ENCODE measurements around the gene ANTXR1.
A peak's percentile ranks its signal among the peaks of the same experiment; 100 is the strongest.

Gene ANTXR1

DNA sequence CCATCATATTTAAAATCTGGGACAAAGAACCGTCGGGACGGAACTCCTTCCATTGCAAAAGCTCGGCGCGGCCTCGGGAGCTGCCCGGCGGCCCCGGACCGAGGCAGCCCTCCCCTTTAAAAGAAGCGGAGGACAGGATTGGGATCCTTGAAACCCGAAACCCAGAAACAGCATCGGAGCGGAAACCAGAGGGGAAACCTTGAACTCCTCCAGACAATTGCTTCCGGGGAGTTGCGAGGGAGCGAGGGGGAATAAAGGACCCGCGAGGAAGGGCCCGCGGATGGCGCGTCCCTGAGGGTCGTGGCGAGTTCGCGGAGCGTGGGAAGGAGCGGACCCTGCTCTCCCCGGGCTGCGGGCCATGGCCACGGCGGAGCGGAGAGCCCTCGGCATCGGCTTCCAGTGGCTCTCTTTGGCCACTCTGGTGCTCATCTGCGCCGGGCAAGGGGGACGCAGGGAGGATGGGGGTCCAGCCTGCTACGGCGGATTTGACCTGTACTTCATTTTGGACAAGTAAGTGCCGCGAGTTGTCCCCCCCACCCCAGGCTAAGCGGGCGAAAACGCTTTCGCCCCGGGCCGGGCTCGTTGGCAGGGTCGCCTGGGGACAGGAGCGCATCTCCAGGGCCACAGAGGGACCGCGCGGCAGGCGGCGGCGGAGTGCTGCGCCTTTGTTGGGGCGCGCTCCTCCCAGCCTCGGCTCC is at the start of gene ANTXR1:
Gene ANTXR1 (plus strand): TSS at position 38 of the 698 bp plus-strand sequence. CDS start 321 bp downstream, at position 359.
- H3K27ac ChIP-seq: peak within 1 kb of the TSS; percentile 61
- TF ChIP-seq ZFX (IDR thresholded peaks at IDR 0.05): no peak
- peak; percentile 64 for TF ChIP-seq CTCF (conservative IDR thresholded peaks at IDR 0.05)

DNA sequence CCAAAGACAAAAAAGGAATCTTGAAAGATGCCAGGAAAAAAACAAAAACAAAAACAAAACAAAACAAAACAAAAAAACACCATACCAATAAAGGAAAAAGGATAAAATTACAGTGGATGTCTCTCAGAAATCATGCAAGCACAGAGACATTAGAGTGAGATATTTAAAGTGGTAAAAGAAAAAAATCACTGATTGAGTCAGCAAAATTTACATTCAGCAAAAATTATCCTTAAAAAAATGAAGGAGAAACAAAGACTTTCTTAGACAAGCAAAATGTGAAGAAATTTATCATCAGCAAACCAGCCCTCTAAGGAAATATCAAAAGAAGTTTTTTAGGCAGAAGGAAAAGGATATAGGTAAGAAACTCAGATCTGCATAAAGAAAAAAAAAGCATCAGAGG is 48.7 kb upstream of the ANTXR1 start:
- no peak for TF ChIP-seq ZFX (IDR thresholded peaks at IDR 0.05)
- TF ChIP-seq CTCF (conservative IDR thresholded peaks at IDR 0.05): no peak

GRCh38 chr2:68968221-68968620 is 44.8 kb upstream of the ANTXR1 start:
- TF ChIP-seq ZFX (IDR thresholded peaks at IDR 0.05): no peak
- no peak for TF ChIP-seq CTCF (conservative IDR thresholded peaks at IDR 0.05)
- no peak overlapping the region for H3K27ac ChIP-seq

More for the DNA sequence above, 48.7 kb upstream of the ANTXR1 start:
- no peak overlapping the region for H3K27ac ChIP-seq

DNA sequence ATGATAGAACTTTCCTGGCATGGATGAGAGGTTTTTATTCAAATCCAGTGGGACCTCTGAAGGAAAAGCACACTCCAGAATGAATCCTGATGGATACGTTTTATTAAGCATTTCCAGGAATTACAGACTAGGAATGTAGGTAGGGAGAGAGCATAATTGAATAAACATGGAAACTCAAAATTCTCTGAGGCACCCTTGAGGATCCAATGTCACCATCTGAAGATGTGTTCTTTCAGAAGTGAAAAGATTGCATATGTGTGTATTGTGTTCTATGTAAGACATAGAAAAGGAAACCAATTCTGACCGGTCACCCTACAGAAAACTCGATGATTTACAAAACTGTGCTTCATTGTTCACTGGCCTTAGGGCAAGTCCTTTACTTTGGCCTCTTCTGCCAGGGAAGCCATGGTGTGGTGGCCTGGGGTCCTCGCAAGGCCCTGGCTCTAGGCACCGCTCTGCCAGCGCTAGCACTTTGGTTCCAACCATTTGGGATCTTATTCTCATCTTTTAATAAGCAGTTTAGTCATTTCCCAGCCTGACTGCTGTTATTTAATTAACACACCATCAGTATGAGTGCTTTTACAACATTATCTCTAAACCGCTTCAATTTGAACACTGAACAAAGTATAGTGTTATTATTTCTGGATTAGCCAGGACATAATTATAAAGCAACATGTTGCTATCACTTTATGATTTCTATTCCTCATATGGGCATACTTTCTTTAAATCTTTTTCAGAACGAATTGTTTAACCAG is 43.1 kb upstream of the ANTXR1 start:
- no peak for TF ChIP-seq CTCF (conservative IDR thresholded peaks at IDR 0.05)
- no peak for TF ChIP-seq ZFX (IDR thresholded peaks at IDR 0.05)
- no peak overlapping the region for H3K27ac ChIP-seq

DNA sequence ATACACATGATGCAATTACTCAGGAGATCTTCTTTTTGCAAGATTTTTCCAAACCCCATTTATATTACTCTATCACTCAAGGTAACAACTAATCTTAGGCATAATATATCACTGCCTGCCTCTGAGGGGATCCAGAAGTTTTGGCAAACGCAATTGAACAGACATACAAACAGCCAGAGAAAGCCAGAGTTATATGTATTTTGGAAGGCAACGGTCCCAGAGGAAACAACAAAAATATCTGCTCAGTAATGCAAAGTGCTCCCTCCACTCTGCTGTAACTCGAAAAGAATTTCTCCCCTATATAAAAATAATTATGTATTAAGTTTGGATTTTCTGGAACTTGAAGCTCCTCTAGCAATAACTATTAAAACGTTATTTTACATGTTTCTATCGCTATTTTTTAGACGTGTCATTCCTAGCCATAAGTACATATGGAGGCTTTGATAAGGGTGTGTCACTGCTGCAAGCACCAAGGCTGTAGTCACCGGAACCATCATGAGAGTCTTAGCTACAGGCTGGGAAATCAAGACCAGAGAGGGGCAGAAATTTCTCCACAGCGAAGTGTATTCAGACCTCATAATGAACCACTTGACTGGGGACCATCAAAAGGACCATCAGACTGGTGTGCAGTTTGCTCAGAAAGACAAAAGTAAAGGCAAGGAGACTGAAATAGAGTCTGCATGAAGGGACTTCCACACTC is 42.3 kb upstream of the ANTXR1 start:
- no peak overlapping the region for H3K27ac ChIP-seq
- TF ChIP-seq ZFX (IDR thresholded peaks at IDR 0.05): no peak
- no peak for TF ChIP-seq CTCF (conservative IDR thresholded peaks at IDR 0.05)

DNA sequence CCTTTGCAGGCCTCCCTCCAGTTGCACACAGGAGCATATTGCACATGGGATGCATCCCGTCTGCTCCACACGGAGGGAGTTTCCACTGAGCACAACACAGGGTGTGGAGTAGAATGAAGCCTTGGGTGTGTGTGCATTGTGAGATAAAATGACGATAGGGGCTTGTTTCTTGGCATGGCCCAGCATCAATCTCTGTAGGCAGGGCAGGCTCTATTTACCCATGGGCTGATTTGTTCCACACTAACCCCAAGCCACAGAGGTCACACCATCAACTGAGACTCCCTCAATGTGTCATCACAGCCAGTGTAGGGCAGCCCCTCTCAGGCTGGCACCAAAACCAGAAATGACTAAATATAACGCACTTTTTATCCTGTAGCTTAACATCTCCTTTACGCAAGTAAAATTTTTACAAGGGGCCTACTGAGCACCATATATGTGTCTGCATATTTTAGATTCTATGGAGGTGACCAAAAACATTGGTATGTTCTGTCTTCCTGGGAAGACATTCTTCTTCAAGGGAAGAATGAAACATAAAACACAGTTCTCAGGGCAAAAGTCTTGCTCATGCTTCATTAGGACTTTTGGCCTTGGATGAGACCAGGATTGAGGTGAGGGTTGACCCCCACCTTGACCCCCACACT is 41.3 kb upstream of the ANTXR1 start:
- TF ChIP-seq CTCF (conservative IDR thresholded peaks at IDR 0.05) (no peak), ZFX (IDR thresholded peaks at IDR 0.05) (no peak)
- H3K27ac ChIP-seq: no peak overlapping the region

Data from C4-2B (cell line).